Measurements from ENCODE around the gene KCNK3. TPM values are rescaled to one million over a fixed set of nuclear protein-coding genes. Genes with fewer than 3 reads are reported as not detected.

The KCNK3 gene
- polyA plus RNA-seq, 1 of the 3 experiments (the other 2 are of a cell fraction), result 0.16 TPM

DNA sequence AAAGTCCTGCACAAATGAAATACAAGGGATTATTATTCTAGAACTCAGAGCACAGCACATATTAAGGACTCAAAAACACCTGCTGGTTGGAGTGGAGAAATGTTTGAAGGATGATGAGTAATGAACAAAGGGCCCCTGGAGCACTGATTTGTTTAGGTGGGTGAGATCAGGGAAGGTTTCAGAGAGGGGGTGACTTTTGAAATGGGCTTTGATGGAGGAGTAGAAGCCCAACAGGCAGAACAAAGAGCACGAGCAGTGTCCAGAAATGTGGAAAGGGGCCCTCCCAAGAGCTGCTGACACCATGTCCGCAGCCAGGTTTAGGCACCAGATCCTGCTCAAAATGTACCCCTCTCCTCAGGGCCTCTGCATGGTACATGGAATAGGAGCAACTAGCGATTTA is 23.8 kb downstream of the KCNK3 start:
- Histone ChIP-seq H3F3A (replicated peaks; ENCODE audit: insufficient read depth) (no peaks in the 10 kb centered on the region), H3K9me2 (no peaks in the 10 kb centered on the region), H2AFZ (ENCODE audit: low read depth) (no peak overlapping the region), H3K79me2 (ENCODE audit: insufficient read depth) (no peaks in the 10 kb centered on the region), H3K36me3 (replicated peaks in 1 of 2; ENCODE audit: control insufficient read depth in 1 of 2, insufficient read depth in 2 of 2, low read length in 1 of 2) (no peaks in the 10 kb centered on the region), H4K20me1 (ENCODE audit: insufficient read depth) (no peaks in the 10 kb centered on the region), H3K4me3 (ENCODE audit: low read depth in 2 of 2, low read length in 1 of 2) (no peak overlapping the region), H3K27ac (ENCODE audit: low read depth in 2 of 2, low read length in 1 of 2) (no peak overlapping the region), H3K4me2 (no peak overlapping the region), H3K9ac (no peak overlapping the region), H3K4me1 (ENCODE audit: control insufficient read depth in 1 of 2, insufficient read depth in 2 of 2, low read depth in 1 of 2, low read length in 1 of 2) (peaks cover 11 to 61% of the 10 kb centered on the region in 2 experiments; a peak in 3 of 4 replicates), H3K27me3 (ENCODE audit: insufficient read depth) (no peaks in the 10 kb centered on the region), H3K9me3 (no peaks in the 10 kb centered on the region)
- 92% methylated on average over 3 of the region's 3 CpGs for WGBS (ENCODE audit: low lambda C conversion rate)
- ChIA-PET CTCF (interaction anchor here (0.7 to 8.2 kb wide), 4 partner anchors 16 to 138 kb away, joined by 3 to 70 read pairs (median 6); no protein-coding TSS in a partner anchor), POLR2A (no interaction called here)
- TF ChIP-seq RCOR1 (IDR thresholded peaks at IDR 0.05; ENCODE audit: low read length) (no peak), PBX3 (IDR thresholded peaks at IDR 0.05) (no peak), TCF12 (IDR thresholded peaks at IDR 0.05) (no peak), GATA2 (CRISPR knock-in tag; IDR thresholded peaks at IDR 0.05) (no peak), IRF3 (IDR thresholded peaks at IDR 0.05; ENCODE audit: low read depth, low read length) (no peak), USF2 (IDR thresholded peaks at IDR 0.05; ENCODE audit: borderline replicate concordance, low read depth, low read length) (no peak), FOXM1 (IDR thresholded peaks at IDR 0.05; ENCODE audit: low read depth) (no peak), SMC3 (IDR thresholded peaks at IDR 0.05; ENCODE audit: low read depth, low read length) (no peak), EP300 (IDR thresholded peaks at IDR 0.05; ENCODE audit: borderline replicate concordance in 1 of 2, low read depth in 1 of 2, low read length in 1 of 2) (no peak), TEAD4 (IDR thresholded peaks at IDR 0.05; ENCODE audit: borderline replicate concordance, insufficient read depth) (no peak)
- TF ChIP-seq, protein P1, sequence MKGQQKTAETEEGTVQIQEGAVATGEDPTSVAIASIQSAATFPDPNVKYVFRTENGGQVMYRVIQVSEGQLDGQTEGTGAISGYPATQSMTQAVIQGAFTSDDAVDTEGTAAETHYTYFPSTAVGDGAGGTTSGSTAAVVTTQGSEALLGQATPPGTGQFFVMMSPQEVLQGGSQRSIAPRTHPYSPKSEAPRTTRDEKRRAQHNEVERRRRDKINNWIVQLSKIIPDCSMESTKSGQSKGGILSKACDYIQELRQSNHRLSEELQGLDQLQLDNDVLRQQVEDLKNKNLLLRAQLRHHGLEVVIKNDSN (IDR thresholded peaks at IDR 0.05; ENCODE audit: borderline replicate concordance, low read depth), result no peak
- TF ChIP-seq, protein P2, sequence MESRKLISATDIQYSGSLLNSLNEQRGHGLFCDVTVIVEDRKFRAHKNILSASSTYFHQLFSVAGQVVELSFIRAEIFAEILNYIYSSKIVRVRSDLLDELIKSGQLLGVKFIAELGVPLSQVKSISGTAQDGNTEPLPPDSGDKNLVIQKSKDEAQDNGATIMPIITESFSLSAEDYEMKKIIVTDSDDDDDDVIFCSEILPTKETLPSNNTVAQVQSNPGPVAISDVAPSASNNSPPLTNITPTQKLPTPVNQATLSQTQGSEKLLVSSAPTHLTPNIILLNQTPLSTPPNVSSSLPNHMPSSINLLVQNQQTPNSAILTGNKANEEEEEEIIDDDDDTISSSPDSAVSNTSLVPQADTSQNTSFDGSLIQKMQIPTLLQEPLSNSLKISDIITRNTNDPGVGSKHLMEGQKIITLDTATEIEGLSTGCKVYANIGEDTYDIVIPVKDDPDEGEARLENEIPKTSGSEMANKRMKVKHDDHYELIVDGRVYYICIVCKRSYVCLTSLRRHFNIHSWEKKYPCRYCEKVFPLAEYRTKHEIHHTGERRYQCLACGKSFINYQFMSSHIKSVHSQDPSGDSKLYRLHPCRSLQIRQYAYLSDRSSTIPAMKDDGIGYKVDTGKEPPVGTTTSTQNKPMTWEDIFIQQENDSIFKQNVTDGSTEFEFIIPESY (IDR thresholded peaks at IDR 0.05; ENCODE audit: borderline replicate concordance, low read depth), result no peak
- DNase-seq, result no peak

Measured in SK-N-SH (cell line).